ENCODE measurements around the gene FNIP2.

FNIP2 gene

DNA sequence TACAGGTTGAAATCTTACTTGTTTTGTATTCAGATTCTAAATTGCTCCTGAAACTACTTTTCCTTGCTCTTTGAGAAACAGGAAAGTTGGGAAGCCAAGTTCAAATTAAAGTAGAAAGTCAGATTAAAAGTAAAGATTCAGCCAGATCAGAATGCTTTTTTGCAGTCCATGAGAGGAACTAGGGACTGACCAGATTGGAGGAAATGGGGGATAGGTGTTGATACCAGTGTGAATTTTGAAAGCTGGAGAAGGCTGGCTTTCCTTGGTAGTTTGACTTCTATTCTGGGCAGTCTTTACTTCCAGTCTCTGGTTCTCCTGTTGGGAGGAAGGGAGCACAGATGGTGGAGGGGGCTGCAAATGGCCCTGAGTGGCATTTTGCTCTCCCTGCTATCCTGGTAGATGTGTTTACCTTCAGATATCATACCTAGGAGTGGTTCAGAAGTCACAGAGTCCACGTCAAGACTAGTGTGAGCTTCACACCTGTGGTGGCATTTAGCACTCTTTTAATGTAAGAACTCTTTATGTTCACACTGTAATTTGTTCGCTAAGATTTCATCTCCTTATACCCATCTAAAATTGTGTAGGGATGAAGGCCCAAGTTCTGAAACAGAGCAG lies 68.8 kb downstream of the FNIP2 start:
- DNase-seq (ENCODE audit: low spot score): no peak

DNA sequence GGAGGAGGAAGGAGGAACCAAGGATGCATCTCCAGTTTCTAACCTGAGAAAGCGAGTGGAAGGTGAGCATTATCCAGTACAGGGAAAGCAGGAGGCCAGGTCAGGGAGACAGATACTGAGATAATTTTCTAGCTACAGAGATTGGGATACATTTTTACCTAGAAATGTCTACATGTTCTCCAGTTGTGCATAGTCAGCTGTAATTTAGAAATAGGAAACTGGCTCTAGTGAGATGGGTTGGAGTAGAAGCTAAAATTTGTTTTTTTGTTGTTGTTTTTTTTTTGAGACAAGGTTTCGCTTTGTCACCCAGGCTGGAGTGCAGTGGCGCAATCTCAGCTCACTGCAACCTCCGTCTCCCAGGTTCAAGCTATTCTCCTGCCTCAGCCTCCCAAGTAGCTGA lies 71.3 kb downstream of the FNIP2 start:
- DNase-seq (ENCODE audit: low spot score): no peak

GRCh38 chr4:158841540-158841939 lies 72.7 kb downstream of the FNIP2 start:
- no peak for DNase-seq (ENCODE audit: low spot score)

- no peak for DNase-seq (ENCODE audit: low spot score)
Measured at GRCh38 chr4:158845311-158846041, 76.7 kb downstream of the FNIP2 start.

DNA sequence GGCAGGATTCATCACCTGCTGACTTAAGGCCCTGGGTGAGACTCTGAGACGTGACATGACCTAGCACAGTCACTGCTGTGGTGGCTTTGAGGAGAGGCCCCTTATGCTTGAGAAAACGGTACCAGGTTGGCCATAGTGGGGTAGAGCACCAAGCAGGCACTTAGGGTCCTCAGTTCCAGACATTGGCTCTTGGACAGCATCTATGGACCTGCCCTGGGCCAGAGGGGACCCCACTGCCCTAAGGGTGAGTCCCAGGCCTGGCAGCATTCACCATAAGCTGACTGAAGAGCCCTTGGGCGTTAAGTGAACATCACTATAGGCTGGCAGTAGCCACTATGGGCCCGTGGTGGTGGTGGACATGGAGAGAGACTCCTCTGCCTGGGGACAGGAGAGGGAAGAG lies 78.7 kb downstream of the FNIP2 start:
- no peak for DNase-seq (ENCODE audit: low spot score)

DNA sequence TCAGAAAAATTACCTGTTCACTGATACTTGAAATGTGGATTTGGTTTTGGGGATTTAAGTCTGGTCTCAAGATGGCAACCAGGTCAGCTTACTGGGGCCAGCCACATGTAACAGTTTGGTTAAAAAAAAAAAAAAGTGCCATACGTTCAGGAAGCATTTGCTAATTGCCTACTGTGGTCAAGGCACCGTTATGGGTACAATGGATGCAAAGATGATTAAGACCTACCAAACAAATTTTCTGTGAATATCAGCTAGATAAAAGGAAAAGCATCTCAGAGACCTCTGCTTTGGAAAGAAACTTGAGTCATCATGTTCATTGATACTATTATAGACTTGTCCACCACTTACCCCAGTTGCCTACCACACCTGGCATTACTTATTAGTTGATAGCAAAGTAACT lies 80.9 kb downstream of the FNIP2 start:
- no peak for DNase-seq (ENCODE audit: low spot score)

GRCh38 chr4:158850371-158850770 lies 81.5 kb downstream of the FNIP2 start:
- DNase-seq (ENCODE audit: low spot score): no peak

DNA sequence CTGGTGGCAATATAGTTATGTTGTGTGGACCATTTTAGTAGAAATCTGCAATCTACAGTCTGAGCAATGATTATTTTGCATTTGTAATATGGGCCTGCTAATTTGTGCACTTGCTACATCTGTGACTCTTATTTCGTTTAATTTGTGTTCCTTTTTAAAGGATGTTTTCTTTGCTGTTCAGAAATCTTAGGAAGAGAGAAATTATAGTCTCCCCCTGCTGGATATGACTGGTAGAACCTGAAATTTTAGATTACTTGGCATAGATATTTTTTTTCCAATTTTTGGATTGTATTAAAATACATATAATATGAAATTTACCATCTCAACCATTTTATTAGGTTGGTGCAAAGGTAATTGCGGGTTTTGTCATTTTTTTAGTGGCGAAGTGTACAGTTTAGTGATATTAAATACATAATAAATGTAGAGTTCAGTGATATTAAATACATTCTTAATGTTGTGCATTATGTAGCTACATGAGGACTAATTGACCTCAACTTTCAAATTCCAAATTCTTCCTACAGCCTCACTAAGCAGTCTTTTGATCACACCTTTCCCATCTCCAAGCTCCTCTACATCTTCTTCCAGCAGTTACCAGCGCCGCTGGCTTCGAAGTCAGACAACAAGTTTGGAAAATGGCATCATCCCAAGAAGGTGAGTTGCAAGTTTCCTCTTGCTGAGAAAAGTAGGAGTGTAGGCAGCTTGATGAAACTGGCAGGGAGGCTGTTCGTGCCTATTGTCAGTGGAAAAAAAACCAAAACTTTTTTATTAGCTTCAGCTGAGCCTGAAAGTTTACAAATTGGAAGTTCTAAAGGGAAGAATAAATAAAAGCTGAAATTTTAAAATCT lies 82.2 kb downstream of the FNIP2 start:
- DNase-seq (ENCODE audit: low spot score): peak; percentile 40

- DNase-seq (ENCODE audit: low spot score): no peak
Measured at GRCh38 chr4:158854236-158854635, 85.4 kb downstream of the FNIP2 start.

DNA sequence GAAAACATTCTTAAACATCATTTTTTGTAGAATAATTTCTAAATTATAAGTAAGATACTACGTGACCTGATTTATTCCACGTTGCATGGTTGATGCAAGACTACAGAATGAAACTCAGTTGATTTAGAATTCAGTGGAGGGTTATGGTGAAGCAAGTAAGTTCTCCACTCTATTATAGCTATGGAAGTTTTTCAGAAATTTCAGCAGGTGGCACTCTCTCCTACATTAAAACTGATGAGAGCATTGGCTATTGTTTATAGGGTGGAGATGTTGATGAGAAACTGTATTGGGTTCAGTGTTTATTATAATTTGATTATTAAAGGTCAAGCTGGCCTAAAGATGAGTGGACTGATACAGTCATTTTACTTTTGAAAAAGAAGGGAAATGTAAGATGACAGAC lies 88.0 kb downstream of the FNIP2 start:
- DNase-seq (ENCODE audit: low spot score): peak; percentile 56

DNA sequence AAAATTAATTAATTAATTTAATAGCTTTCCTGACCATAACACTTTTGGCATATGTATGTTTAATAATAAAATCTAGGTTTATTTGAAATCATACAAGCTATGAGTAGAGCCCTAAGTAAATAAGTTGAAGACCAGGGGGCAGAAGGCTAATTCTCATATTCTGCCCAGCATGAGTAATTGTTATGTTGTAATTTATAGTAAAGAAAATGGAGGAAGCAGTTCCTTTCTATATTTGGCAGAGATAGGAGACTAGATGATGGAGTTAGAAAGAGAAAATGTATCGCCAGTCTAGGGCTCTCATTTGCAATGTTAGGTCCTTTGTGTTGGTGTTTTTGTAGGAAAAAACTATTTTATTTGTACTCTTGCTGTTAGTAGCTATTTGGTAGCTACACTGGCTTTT lies 89.1 kb downstream of the FNIP2 start:
- DNase-seq (ENCODE audit: low spot score): no peak

GRCh38 chr4:158858410-158859199 lies 89.8 kb downstream of the FNIP2 start:
- DNase-seq (ENCODE audit: low spot score): no peak

DNA sequence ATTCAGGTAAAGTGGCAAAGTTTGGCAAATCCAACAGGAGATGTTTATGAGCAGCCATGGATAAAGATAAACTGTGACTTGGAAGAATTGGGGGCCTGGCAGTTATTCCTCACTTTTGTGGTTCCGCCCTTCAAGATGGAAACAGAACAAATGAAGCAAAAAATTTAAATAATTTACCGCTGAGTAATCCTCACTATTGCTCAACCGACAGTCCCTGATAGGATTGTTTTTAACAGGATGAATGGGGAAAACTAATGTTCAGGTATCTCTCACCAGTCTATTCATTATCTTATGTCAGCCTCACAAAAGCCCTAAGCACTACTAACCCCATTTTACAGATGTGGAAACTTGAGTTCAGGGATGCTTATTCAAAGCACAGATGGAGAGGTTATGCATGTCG lies 90.8 kb downstream of the FNIP2 start:
- DNase-seq (ENCODE audit: low spot score): no peak

DNA sequence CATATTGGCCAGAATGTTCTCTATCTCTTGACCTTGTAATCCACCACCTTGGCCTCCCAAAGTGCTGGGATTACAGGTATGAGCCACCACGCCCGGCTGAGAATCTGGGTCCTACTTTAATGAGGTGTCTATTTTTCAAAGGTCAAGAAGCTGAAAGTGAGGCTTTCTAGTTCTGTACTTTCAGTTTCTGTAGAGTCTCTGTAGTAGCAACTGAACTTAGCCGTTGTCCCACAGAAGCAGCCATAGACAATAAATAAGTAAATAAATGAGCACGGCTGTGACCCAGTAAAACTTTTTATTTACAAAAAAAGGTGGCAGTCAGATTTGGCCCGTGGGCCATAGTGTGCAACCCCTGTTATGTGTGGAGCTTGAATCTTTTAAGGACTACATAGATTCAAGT lies 92.0 kb downstream of the FNIP2 start:
- no peak for DNase-seq (ENCODE audit: low spot score)

DNA sequence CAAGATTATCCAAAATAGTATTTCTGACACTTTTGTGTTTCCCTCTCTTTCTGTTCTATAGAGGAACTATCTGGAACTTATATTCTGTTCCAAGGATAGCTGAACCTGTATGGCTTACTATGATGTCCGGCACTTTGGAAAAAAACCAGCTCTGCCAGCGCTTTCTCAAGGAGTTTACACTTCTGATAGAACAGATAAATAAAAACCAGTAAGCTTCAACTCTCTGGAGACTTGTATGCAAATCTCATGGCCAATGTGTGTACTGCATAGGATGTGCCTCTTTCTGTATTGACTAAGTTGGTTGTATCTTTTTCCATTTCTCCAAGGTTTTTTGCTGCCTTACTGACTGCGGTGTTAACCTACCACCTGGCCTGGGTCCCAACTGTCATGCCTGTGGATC lies 92.5 kb downstream of the FNIP2 start:
- DNase-seq (ENCODE audit: low spot score): no peak

DNA sequence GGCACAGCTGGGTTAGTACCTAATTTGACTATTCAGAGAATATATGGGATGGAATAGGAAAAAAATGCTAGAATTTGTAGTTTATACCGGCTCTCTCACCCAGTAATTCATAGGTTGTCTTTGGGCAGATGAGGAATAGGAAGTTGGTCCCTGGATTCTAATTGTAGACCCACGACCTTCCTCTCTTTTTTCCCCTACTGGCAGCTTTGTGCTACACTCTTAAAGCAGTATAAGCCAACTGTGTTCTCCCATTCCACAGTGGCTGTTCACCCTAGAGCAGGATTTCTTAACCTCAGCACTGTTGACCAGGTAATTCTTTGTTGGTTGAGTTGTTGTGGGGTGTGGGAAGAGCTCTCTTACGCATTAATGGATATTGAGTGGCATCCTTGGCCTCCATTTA lies 92.9 kb downstream of the FNIP2 start:
- no peak for DNase-seq (ENCODE audit: low spot score)

DNA sequence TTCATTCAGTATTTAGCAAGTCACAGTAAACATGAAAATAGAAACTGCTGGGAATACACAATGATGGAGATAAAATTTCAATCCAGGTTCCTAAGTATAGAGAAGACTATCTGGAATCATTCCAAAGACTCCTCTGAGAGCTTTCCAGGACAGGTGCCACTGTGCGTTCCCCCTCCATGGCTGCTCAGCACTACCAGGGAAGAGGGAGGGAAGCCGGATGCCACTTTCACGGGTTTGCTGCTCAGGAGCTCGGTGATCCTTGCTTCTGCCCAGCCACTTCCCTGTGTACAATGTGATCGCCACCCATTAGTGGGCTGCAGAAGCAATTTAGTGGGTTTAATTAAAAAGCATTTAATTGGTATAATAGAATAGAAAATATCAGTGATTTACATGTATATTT lies 94.5 kb downstream of the FNIP2 start:
- no peak for DNase-seq (ENCODE audit: low spot score)

DNA sequence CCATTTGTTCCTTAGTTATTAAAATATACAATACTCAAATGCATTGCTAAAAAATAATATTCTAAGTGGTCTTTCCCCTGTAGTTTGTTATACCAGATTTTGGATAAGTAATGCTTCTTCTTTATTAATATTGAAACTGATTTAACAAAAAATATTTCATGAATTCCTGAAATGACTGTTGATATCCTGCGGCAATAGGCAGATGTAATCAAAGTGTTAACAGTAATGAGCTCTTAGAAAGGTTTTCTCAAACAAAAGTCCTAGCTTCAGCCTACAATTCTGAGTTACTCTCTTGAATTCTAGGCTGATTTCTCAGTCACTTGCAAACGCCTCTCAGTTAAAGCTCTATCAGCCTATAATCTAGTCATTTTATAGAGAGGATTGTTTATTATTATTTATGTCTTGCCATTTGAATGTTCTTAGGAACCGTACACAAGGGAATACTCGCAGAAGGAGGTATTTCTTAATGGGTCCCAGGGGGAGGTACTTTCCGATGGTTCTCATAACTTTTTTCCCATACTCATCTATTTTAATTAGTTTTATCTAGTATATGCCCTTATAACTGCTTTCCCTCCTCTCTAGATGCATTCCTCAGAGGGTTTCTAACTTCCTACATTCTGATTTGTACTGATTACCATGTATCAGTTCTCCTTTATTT lies 96.8 kb downstream of the FNIP2 start:
- no peak for DNase-seq (ENCODE audit: low spot score)

DNA sequence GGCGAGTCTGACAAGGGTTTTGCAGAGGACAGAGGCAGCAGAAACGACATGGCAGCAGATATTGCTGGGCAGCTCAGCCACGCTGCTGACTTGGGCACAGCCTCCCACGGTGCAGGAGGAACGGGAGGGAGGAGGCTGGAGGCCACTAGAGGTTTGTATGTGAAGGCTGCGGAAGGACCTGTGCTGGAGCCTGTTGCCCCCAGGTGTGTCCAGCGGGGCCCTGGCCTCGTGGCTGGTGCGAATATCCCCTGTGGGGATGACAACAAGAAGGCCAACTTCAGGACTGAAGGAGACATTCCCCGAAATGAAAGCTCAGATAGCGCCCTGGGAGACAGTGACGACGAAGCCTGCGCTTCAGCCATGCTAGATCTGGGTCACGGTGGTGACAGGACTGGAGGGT lies 100.2 kb downstream of the FNIP2 start:
- no peak for DNase-seq (ENCODE audit: low spot score)

- DNase-seq (ENCODE audit: low spot score): no peak
Measured at GRCh38 chr4:158869761-158870160, 100.9 kb downstream of the FNIP2 start.

DNA sequence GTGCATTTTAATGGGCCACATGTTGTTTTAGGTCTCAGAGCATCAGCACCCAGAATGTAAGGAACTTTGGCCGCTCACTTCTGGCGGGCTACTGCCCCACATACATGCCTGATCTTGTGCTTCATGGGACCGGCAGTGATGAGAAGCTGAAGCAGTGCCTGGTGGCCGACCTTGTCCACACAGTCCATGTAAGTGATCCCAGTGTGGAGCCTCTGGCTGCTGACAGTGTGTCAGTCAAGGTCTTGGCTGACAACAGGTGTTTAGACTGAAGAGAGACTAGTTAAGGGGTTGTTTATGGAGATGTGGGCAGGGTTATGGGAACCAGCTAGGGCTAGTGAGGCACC lies 101.4 kb downstream of the FNIP2 start:
- no peak for DNase-seq (ENCODE audit: low spot score)

All from globus pallidus (tissue), 1 donor.